GM19372 (cell line): ENCODE data around the gene TRIM17.

Source experiments
- ATAC-seq: cut with Tn5 transposase; IDR thresholded peaks from one replicate; pipeline ENCODE4 v1.9.1; 2021; ENCODE audit warnings: mild to moderate bottlenecking, low read depth, moderate library complexity; ENCODE audit not compliant: unreplicated experiment

Gene TRIM17

GRCh38 chr1:228420968-228421826 is 4.5 kb upstream of the TRIM17 start:
- ATAC-seq, result no peak

GRCh38 chr1:228417483-228418203 is 982 bp upstream of the TRIM17 start:
- no peak for ATAC-seq

GRCh38 chr1:228417061-228417460 is 400 bp upstream of the TRIM17 start:
- ATAC-seq, result no peak

- no peak for ATAC-seq
These were observed 826 bp downstream of the TRIM17 start for GRCh38 chr1:228415853-228416216.

- ATAC-seq, result no peak
These were observed 1.4 kb downstream of the TRIM17 start for GRCh38 chr1:228415221-228415620.

GRCh38 chr1:228414511-228415211 is 2.0 kb downstream of the TRIM17 start:
- ATAC-seq, result no peak

GRCh38 chr1:228413241-228414010 is 3.2 kb downstream of the TRIM17 start:
- no peak for ATAC-seq

GRCh38 chr1:228411548-228412430 is 4.9 kb downstream of the TRIM17 start:
- ATAC-seq, result no peak

GRCh38 chr1:228411121-228411520 is 5.5 kb downstream of the TRIM17 start:
- no peak for ATAC-seq

- ATAC-seq, result no peak
These were observed 6.0 kb downstream of the TRIM17 start for GRCh38 chr1:228410671-228411070.

GRCh38 chr1:228410015-228410414 is 6.6 kb downstream of the TRIM17 start:
- no peak for ATAC-seq

GRCh38 chr1:228408869-228409805 is 7.5 kb downstream of the TRIM17 start:
- no peak for ATAC-seq

GRCh38 chr1:228408041-228408868 is 8.4 kb downstream of the TRIM17 start:
- ATAC-seq, result no peak

- no peak for ATAC-seq
These were observed 9.3 kb downstream of the TRIM17 start for GRCh38 chr1:228407106-228408040.

- no peak for ATAC-seq
These were observed 10.8 kb downstream of the TRIM17 start for GRCh38 chr1:228405979-228406228.

- ATAC-seq, result no peak
These were observed 11.3 kb downstream of the TRIM17 start for GRCh38 chr1:228405200-228405978.
